ENCODE measurements around the gene CASP8AP2. TPM values are rescaled to one million over a fixed set of nuclear protein-coding genes. Genes with fewer than 3 reads are reported as not detected.
"Not testable (repeated sequence)": the region's sequence is repeated elsewhere in the genome, so short reads cannot be mapped to it uniquely, and the experiment has no call there.

The CASP8AP2 gene
- total RNA-seq, 1 experiment from 2014 or later, result 22.9 TPM

GRCh38 chr6:89807581-89807980 lies 22.1 kb upstream of the CASP8AP2 start:
- POLR2A ChIA-PET, result interaction anchor here (0.6 kb wide), 1 partner anchor 44 kb away, joined by 5 read pairs; no protein-coding TSS in a partner anchor
- no peak overlapping the region for H3K27ac ChIP-seq (ENCODE audit: low read length)
- no peaks in the 10 kb centered on the region for H3K27me3 ChIP-seq (ENCODE audit: control insufficient read depth, insufficient read depth, low read length)
- TF ChIP-seq TCF7L2 (IDR thresholded peaks at IDR 0.05; ENCODE audit: low read depth, low read length) (no peak), REST (IDR thresholded peaks at IDR 0.05; ENCODE audit: insufficient read depth in 1 of 2, low read depth in 2 of 2, low read length in 1 of 2) (no peak), SIN3A (IDR thresholded peaks at IDR 0.05; ENCODE audit: borderline replicate concordance, insufficient read depth, low read depth, low read length) (no peak), CTCF (IDR thresholded peaks at IDR 0.05) (no peak), POLR2AphosphoS5 (IDR thresholded peaks at IDR 0.05; ENCODE audit: low read depth, low read length) (no peak)
- H3K4me1 ChIP-seq (ENCODE audit: control insufficient read depth, insufficient read depth, low read length), result no peaks in the 10 kb centered on the region
- no peaks in the 10 kb centered on the region for H3K9me3 ChIP-seq (ENCODE audit: control insufficient read depth, insufficient read depth, low read depth, low read length)
- H3K4me3 ChIP-seq (ENCODE audit: low read depth in 2 of 2, low read length in 2 of 2), result no peak overlapping the region
- intact Hi-C loops (cut with micrococcal nuclease; ENCODE audit: unreplicated experiment), result no loop called here
- CTCF ChIA-PET, result no interaction called here
- no peak for DNase-seq (ENCODE audit: low read depth, low spot score)
- in situ Hi-C loops (cut with HindIII; ENCODE audit: low pct_unique_long_range_greater_than_20kb, low sequenced_read_pairs), result no loop called here
- H3K36me3 ChIP-seq (ENCODE audit: control insufficient read depth, insufficient read depth, low read length), result no peaks in the 10 kb centered on the region
- BruUV-seq (replicated peaks), result no TSS peak
- ATAC-seq, result no peak

- H3K36me3 ChIP-seq (ENCODE audit: control insufficient read depth, insufficient read depth, low read length); H3K27ac ChIP-seq (ENCODE audit: low read length); intact Hi-C loops (cut with micrococcal nuclease; ENCODE audit: unreplicated experiment); DNase-seq (ENCODE audit: low read depth, low spot score); BruUV-seq (replicated peaks); POLR2A ChIA-PET; in situ Hi-C loops (cut with HindIII; ENCODE audit: low pct_unique_long_range_greater_than_20kb, low sequenced_read_pairs); ATAC-seq; H3K4me3 ChIP-seq (ENCODE audit: low read depth in 2 of 2, low read length in 2 of 2); H3K9me3 ChIP-seq (ENCODE audit: control insufficient read depth, insufficient read depth, low read depth, low read length); H3K27me3 ChIP-seq (ENCODE audit: control insufficient read depth, insufficient read depth, low read length): not testable (repeated sequence)
- H3K4me1 ChIP-seq (ENCODE audit: control insufficient read depth, insufficient read depth, low read length), result peaks cover 14% of the 10 kb centered on the region
- CTCF ChIA-PET, result interaction anchor here (0.6 kb wide), 1 partner anchor 21 kb away, joined by 3 read pairs; no protein-coding TSS in a partner anchor
Observed at GRCh38 chr6:89813422-89813821, 16.3 kb upstream of the CASP8AP2 start.

GRCh38 chr6:89817481-89817880 lies 12.2 kb upstream of the CASP8AP2 start:
- Histone ChIP-seq H3K4me1 (ENCODE audit: control insufficient read depth, insufficient read depth, low read length) (peaks cover 19% of the 10 kb centered on the region), H3K36me3 (ENCODE audit: control insufficient read depth, insufficient read depth, low read length) (peaks cover 2% of the 10 kb centered on the region; the same call in 1 of the 2 replicates), H3K4me3 (ENCODE audit: low read depth in 2 of 2, low read length in 2 of 2) (peak overlapping the region in 1 of 2 experiments; percentile 80; a peak in 1 of 4 replicates), H3K27me3 (ENCODE audit: control insufficient read depth, insufficient read depth, low read length) (no peaks in the 10 kb centered on the region), H3K27ac (ENCODE audit: low read length) (no peak overlapping the region), H3K9me3 (ENCODE audit: control insufficient read depth, insufficient read depth, low read depth, low read length) (no peaks in the 10 kb centered on the region)
- in situ Hi-C loops (cut with HindIII; ENCODE audit: low pct_unique_long_range_greater_than_20kb, low sequenced_read_pairs), result no loop called here
- BruUV-seq (replicated peaks), result no TSS peak
- intact Hi-C loops (cut with micrococcal nuclease; ENCODE audit: unreplicated experiment), result no loop called here
- POLR2A ChIA-PET, result no interaction called here
- DNase-seq (ENCODE audit: low read depth, low spot score) (no peak), ATAC-seq (no peak)
- CTCF ChIA-PET, result no interaction called here
- TF ChIP-seq POLR2AphosphoS5 (IDR thresholded peaks at IDR 0.05; ENCODE audit: low read depth, low read length), result no peak
- TF ChIP-seq TCF7L2 (IDR thresholded peaks at IDR 0.05; ENCODE audit: low read depth, low read length), result no peak
- no peak for TF ChIP-seq REST (IDR thresholded peaks at IDR 0.05; ENCODE audit: insufficient read depth in 1 of 2, low read depth in 2 of 2, low read length in 1 of 2)
- no peak for TF ChIP-seq SIN3A (IDR thresholded peaks at IDR 0.05; ENCODE audit: borderline replicate concordance, insufficient read depth, low read depth, low read length)
- TF ChIP-seq CTCF (IDR thresholded peaks at IDR 0.05), result no peak
